ENCODE measurements around the gene EXOSC2.

Gene EXOSC2

GRCh38 chr9:130693101-130693425, 517 bp upstream of the EXOSC2 start:
- in situ Hi-C loops (cut with HindIII; ENCODE audit: low sequenced_read_pairs) = no loop called here

- in situ Hi-C loops (cut with HindIII; ENCODE audit: low sequenced_read_pairs) = no loop called here
These were observed 625 bp downstream of the EXOSC2 start for GRCh38 chr9:130694205-130694604.

- in situ Hi-C loops (cut with HindIII; ENCODE audit: low sequenced_read_pairs) = no loop called here
These were observed 2.6 kb downstream of the EXOSC2 start for GRCh38 chr9:130696139-130696650.

GRCh38 chr9:130696996-130697395, 3.4 kb downstream of the EXOSC2 start:
- in situ Hi-C loops (cut with HindIII; ENCODE audit: low sequenced_read_pairs) = no loop called here

- in situ Hi-C loops (cut with HindIII; ENCODE audit: low sequenced_read_pairs) = no loop called here
These were observed 4.9 kb downstream of the EXOSC2 start for GRCh38 chr9:130698514-130698913.

- in situ Hi-C loops (cut with HindIII; ENCODE audit: low sequenced_read_pairs) = no loop called here
These were observed 5.5 kb downstream of the EXOSC2 start for GRCh38 chr9:130699047-130699446.

- in situ Hi-C loops (cut with HindIII; ENCODE audit: low sequenced_read_pairs) = no loop called here
These were observed 7.8 kb downstream of the EXOSC2 start for GRCh38 chr9:130701059-130702022.

- in situ Hi-C loops (cut with HindIII; ENCODE audit: low sequenced_read_pairs) = no loop called here
These were observed 9.9 kb downstream of the EXOSC2 start for GRCh38 chr9:130703501-130703900.

- in situ Hi-C loops (cut with HindIII; ENCODE audit: low sequenced_read_pairs) = no loop called here
These were observed 13.8 kb downstream of the EXOSC2 start for GRCh38 chr9:130707225-130707976.

- in situ Hi-C loops (cut with HindIII; ENCODE audit: low sequenced_read_pairs) = no loop called here
These were observed 17.3 kb downstream of the EXOSC2 start for GRCh38 chr9:130710822-130711352.

GRCh38 chr9:130711469-130711868, 17.9 kb downstream of the EXOSC2 start:
- in situ Hi-C loops (cut with HindIII; ENCODE audit: low sequenced_read_pairs) = no loop called here

GRCh38 chr9:130712564-130713285, 19.1 kb downstream of the EXOSC2 start:
- in situ Hi-C loops (cut with HindIII; ENCODE audit: low sequenced_read_pairs) = no loop called here

- in situ Hi-C loops (cut with HindIII; ENCODE audit: low sequenced_read_pairs) = no loop called here
These were observed 19.8 kb downstream of the EXOSC2 start for GRCh38 chr9:130713286-130713960.

- in situ Hi-C loops (cut with HindIII; ENCODE audit: low sequenced_read_pairs) = no loop called here
These were observed 21.1 kb downstream of the EXOSC2 start for GRCh38 chr9:130714586-130715110.

- in situ Hi-C loops (cut with HindIII; ENCODE audit: low sequenced_read_pairs) = no loop called here
These were observed 21.7 kb downstream of the EXOSC2 start for GRCh38 chr9:130715270-130715669.

GRCh38 chr9:130718562-130718961, 25.0 kb downstream of the EXOSC2 start:
- in situ Hi-C loops (cut with HindIII; ENCODE audit: low sequenced_read_pairs) = no loop called here

GRCh38 chr9:130720762-130721161, 27.2 kb downstream of the EXOSC2 start:
- in situ Hi-C loops (cut with HindIII; ENCODE audit: low sequenced_read_pairs) = no loop called here

GRCh38 chr9:130728721-130729120, 35.1 kb downstream of the EXOSC2 start:
- in situ Hi-C loops (cut with HindIII; ENCODE audit: low sequenced_read_pairs) = no loop called here

GRCh38 chr9:130729145-130729544, 35.6 kb downstream of the EXOSC2 start:
- in situ Hi-C loops (cut with HindIII; ENCODE audit: low sequenced_read_pairs) = no loop called here

- in situ Hi-C loops (cut with HindIII; ENCODE audit: low sequenced_read_pairs) = no loop called here
These were observed 37.8 kb downstream of the EXOSC2 start for GRCh38 chr9:130731355-130731754.

Data from DLD1 (cell line).